ENCODE measurements around the gene GSE1.

DNA sequence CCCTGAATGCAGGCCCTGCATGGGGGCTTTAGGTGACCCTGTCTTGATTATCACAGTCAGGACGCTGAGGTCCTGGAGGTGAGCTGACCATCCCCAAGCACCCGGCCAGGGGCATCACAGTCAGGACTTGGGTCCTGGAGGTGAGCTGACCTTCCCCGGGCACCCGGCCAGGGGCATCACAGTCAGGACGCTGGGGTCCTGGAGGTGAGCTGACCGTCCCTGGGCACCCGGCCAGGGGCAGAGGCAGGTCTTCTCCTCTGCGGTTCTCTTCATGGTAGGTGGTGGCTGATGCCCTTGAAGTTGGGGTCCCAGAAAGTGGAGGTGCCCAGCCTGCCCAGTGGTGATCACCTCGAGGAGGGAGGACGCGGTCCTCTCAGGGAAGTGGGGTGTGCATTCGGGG lies 36.2 kb upstream of the GSE1 start:
- no peak for TF ChIP-seq FOXK2 (IDR thresholded peaks at IDR 0.05)
- no peak for TF ChIP-seq BHLHE40 (IDR thresholded peaks at IDR 0.05; ENCODE audit: borderline replicate concordance)
- TF ChIP-seq SP1 (IDR thresholded peaks at IDR 0.05) = no peak
- TF ChIP-seq L3MBTL2 (conservative IDR thresholded peaks at IDR 0.05) = no peak
- TF ChIP-seq FOXM1 (IDR thresholded peaks at IDR 0.05; ENCODE audit: borderline replicate concordance) = no peak
- no peak for TF ChIP-seq TARDBP (IDR thresholded peaks at IDR 0.05)
- no peak for TF ChIP-seq LEF1 (IDR thresholded peaks at IDR 0.05; ENCODE audit: borderline replicate concordance)
